C4-2B (cell line): ENCODE measurements around the gene ACER1.
A peak's percentile ranks its signal among the peaks of the same experiment; 100 is the strongest.

Experiments
- H3K27ac ChIP-seq: fragments of 450-650 bp; 2 replicates; pipeline ENCODE4 v1.5.1; 2017
- ZFX ChIP-seq: fragments of 450-650 bp; IDR thresholded peaks from 2 replicates; pipeline ENCODE4 v1.6.1; 2017
- TF ChIP-seq, protein P1 (sequence below): fragments of 450-650 bp; conservative IDR thresholded peaks from 2 replicates; pipeline ENCODE4 v1.5.1; 2017; ENCODE audit warnings: mild to moderate bottlenecking

ACER1 gene

DNA sequence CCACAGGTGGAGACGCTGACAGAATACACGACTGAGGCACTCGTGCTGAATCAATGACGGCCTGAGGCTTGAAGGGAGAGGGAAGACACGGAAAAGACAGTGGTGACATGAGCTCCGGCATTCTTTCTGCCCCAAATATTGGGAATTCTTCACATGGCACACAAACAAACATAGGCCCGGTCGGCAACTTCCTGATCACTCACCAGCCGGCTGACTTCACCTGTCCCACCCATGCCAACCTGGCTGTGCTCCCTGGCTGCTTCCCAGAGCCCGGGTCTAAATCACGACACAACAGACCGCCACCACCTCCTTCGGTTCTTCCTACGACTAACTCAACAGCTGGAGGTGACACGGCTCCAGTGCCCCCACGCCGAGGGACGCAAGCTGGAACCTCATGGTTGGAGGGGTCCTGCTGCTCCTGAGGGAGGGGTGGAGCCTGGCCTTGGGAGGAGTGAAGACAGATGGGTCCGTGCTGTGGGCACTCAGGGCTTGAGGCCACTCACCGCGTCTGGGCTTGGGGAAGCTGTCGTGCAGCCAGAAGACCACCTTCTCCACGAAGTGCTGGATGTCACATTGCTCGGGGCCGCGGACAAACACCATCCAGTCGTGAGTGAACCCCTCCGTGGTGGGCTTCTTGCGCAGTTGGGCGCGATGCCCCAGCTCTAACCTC lies 63.2 kb downstream of the ACER1 start:
- TF ChIP-seq, protein P1, sequence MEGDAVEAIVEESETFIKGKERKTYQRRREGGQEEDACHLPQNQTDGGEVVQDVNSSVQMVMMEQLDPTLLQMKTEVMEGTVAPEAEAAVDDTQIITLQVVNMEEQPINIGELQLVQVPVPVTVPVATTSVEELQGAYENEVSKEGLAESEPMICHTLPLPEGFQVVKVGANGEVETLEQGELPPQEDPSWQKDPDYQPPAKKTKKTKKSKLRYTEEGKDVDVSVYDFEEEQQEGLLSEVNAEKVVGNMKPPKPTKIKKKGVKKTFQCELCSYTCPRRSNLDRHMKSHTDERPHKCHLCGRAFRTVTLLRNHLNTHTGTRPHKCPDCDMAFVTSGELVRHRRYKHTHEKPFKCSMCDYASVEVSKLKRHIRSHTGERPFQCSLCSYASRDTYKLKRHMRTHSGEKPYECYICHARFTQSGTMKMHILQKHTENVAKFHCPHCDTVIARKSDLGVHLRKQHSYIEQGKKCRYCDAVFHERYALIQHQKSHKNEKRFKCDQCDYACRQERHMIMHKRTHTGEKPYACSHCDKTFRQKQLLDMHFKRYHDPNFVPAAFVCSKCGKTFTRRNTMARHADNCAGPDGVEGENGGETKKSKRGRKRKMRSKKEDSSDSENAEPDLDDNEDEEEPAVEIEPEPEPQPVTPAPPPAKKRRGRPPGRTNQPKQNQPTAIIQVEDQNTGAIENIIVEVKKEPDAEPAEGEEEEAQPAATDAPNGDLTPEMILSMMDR = no peak
- TF ChIP-seq ZFX = no peak
- peak overlapping the region; percentile 94 for H3K27ac ChIP-seq

GRCh38 chr19:6269101-6269886 lies 64.1 kb downstream of the ACER1 start:
- peak overlapping the region; percentile 94; the same call in 1 of the 2 replicates for H3K27ac ChIP-seq
- no peak for TF ChIP-seq ZFX
- TF ChIP-seq, protein P1 = no peak

DNA sequence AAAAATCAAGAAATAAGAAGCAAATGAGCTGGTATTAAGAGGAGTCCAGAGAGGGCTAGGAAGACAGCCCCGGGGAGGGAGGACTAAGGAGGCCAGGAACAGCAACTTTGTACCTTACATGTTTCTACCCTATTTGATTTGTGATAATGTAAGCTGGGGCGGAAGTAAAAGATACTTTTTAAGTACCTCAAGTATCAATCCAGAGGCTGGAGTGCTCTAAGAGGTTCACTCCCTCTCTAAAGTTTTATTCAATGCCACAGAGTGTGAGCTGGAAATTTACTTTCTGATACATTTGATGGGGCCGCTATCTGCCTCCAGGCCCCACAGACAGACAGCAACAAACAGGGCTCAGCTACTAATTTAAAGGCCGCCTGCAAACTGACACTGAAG lies 65.0 kb downstream of the ACER1 start:
- no peak overlapping the region for H3K27ac ChIP-seq
- TF ChIP-seq, protein P1 = no peak
- TF ChIP-seq ZFX = no peak

DNA sequence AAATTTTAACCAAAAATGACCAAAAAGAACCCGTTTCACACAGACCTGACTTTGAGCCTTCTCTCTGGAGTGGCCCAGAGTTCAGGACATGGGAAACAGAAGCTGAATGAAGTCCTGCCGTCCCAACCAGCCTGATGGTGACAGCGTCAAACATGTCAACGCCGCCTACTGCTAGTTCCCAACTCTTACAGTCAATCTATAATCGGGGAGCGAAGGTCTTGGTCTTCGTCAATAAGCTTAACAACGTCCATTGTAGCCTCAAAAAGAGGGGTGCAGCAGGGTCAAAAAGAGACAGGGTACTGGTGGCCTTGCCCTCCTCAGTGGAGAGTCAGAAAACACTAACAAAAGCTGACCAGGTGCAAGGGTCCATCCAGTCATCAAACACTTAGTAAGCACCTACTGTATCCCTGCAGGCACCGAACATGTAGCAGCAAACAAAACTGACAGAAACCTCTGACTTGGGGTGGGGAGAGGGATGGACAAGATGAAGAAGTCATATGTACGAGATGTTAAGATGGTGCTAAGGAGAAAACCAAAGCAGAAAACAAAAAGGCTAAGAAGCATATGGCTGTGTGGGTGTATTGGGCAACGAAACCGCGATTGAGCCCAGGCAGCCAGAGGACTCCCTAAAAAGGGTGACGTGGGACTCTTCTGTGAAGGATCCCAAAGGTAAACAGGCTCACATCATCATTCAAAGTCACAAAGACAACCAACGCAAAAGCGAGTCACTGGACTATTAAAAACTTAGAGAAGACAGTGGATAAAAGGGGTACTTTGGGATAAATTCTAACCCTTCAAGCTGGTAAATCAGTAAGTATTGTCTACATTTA lies 65.6 kb downstream of the ACER1 start:
- no peak overlapping the region for H3K27ac ChIP-seq
- TF ChIP-seq, protein P1 = no peak
- TF ChIP-seq ZFX = no peak

- no peak overlapping the region for H3K27ac ChIP-seq
- TF ChIP-seq, protein P1 = no peak
- no peak for TF ChIP-seq ZFX
These were observed 68.6 kb downstream of the ACER1 start for GRCh38 chr19:6264803-6265202.

- no peak overlapping the region for H3K27ac ChIP-seq
- no peak for TF ChIP-seq ZFX
- TF ChIP-seq, protein P1 = no peak
These were observed 69.5 kb downstream of the ACER1 start for GRCh38 chr19:6263735-6264444.
